Epithelial cell of esophagus (primary cell): ENCODE data around the gene METTL13.
A peak's percentile ranks its signal among the peaks of the same experiment; 100 is the strongest.

Source experiments
- DNase-seq: peaks from one replicate; pipeline ENCODE4 v3.0.0; 2010; ENCODE audit warnings: low read depth
- H3K4me3 ChIP-seq: 2 replicates; pipeline ENCODE4 v1.5.1; 2011; ENCODE audit warnings: mild to moderate bottlenecking, low read length, control low read depth
- TF ChIP-seq, protein P1 (sequence below): IDR thresholded peaks from 2 replicates; pipeline ENCODE4 v1.5.1; 2011; ENCODE audit warnings: low read depth, mild to moderate bottlenecking, low read length, control low read depth, inconsistent platforms; ENCODE audit not compliant: insufficient read depth; ENCODE audit errors: missing control alignments

METTL13 gene

GRCh38 chr1:171809834-171810233, 28.4 kb downstream of the METTL13 start:
- peak; percentile 93 for DNase-seq
- no peak overlapping the region for H3K4me3 ChIP-seq
- TF ChIP-seq, protein P1, sequence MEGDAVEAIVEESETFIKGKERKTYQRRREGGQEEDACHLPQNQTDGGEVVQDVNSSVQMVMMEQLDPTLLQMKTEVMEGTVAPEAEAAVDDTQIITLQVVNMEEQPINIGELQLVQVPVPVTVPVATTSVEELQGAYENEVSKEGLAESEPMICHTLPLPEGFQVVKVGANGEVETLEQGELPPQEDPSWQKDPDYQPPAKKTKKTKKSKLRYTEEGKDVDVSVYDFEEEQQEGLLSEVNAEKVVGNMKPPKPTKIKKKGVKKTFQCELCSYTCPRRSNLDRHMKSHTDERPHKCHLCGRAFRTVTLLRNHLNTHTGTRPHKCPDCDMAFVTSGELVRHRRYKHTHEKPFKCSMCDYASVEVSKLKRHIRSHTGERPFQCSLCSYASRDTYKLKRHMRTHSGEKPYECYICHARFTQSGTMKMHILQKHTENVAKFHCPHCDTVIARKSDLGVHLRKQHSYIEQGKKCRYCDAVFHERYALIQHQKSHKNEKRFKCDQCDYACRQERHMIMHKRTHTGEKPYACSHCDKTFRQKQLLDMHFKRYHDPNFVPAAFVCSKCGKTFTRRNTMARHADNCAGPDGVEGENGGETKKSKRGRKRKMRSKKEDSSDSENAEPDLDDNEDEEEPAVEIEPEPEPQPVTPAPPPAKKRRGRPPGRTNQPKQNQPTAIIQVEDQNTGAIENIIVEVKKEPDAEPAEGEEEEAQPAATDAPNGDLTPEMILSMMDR, result no peak

DNA sequence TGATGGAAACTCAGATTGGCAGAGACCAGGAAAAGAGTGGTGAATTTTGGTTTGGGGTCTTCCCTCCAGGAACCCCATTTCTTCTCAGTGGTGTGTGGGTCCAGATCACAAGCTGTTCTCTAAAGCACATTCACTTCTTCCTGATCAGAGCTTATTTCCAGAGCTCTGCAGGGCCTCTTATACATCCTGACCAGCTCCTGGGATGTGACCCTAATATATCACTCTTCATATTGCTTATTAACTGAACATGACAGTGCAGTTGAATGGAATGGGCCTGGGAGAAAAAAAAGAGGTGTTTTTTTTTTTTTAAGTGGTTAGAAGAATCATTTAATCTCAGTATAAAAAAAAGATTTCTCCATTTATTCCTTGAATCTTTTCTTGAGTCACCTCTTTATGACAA, 30.2 kb downstream of the METTL13 start:
- TF ChIP-seq, protein P1, result no peak
- no peak for DNase-seq
- H3K4me3 ChIP-seq, result no peak overlapping the region

GRCh38 chr1:171814692-171815091, 33.2 kb downstream of the METTL13 start:
- H3K4me3 ChIP-seq, result no peak overlapping the region
- TF ChIP-seq, protein P1, result no peak
- no peak for DNase-seq

DNA sequence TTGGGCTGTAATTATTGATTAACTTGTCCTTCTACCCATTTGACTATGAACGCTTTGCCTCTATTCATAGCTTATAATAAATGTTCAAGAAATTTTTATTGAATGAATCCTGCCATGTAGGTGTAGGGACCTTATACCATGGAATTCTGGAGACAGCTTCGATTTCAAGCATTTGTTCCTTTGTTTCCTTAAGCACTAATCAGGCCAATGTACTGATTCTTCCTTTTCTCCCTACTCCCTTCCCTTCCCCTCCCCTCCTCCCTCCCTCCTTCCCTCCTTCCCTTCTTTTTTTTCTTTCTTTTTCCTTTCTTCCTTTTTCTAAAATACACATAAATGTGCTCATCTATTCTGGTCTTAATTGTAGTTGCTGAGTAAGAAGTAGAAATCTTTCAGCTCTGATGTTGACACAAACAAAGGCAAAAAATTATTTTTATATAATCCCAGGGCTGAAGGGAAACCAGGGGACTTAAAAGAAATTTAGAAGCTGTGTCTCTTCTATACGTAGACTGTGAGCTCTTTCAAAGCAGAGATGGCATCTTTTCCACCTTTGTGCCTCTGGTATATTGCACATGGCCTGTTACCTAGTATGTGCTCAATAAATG, 34.9 kb downstream of the METTL13 start:
- TF ChIP-seq, protein P1, result no peak
- DNase-seq, result no peak
- H3K4me3 ChIP-seq, result no peak overlapping the region

- TF ChIP-seq, protein P1, result no peak
- DNase-seq, result peak; percentile 95
- H3K4me3 ChIP-seq, result no peak overlapping the region
Observed at GRCh38 chr1:171817511-171818265, 36.2 kb downstream of the METTL13 start.

- no peak for DNase-seq
- TF ChIP-seq, protein P1, result no peak
- no peak overlapping the region for H3K4me3 ChIP-seq
Observed at GRCh38 chr1:171819946-171820345, 38.5 kb downstream of the METTL13 start.
